ENCODE data around the gene TIMM17B.

GRCh38 chrX:48896611-48897011 lies 957 bp downstream of the TIMM17B start:
- TF ChIP-seq POLR2AphosphoS5 (IDR thresholded peaks at IDR 0.05; ENCODE audit: borderline replicate concordance, low read depth, low read length) (no peak), EZH2 (IDR thresholded peaks at IDR 0.05) (no peak), FOXP2 (optimal IDR thresholded peaks at IDR 0.05; ENCODE audit: control extremely low read depth, extremely low read length, insufficient read depth) (no peak)

Data from SK-N-MC (cell line).